GM20000 (cell line): Measurements from ENCODE around the gene IL16.
"Not testable (repeated sequence)": the region's sequence is repeated elsewhere in the genome, so short reads cannot be mapped to it uniquely, and the experiment has no call there.

Experiments
- DNase-seq: peaks from one replicate; pipeline ENCODE4 v3.0.0; 2012; ENCODE audit warnings: low spot score
- CTCF ChIP-seq: IDR thresholded peaks from 2 replicates; pipeline ENCODE4 v1.5.1; 2012; ENCODE audit warnings: mild to moderate bottlenecking, control low read depth; ENCODE audit errors: extremely low read depth, missing control alignments

The IL16 gene

GRCh38 chr15:81329446-81329845 lies 132.8 kb downstream of the IL16 start:
- TF ChIP-seq CTCF, result no peak
- no peak for DNase-seq

GRCh38 chr15:81330366-81331090 lies 133.8 kb downstream of the IL16 start:
- no peak for DNase-seq
- no peak for TF ChIP-seq CTCF

- DNase-seq, result not testable (repeated sequence)
Measured at GRCh38 chr15:81331141-81331540, 134.5 kb downstream of the IL16 start.

GRCh38 chr15:81331600-81331999 lies 134.9 kb downstream of the IL16 start:
- TF ChIP-seq CTCF, result no peak
- no peak for DNase-seq

GRCh38 chr15:81332326-81332725 lies 135.6 kb downstream of the IL16 start:
- DNase-seq, result no peak
- TF ChIP-seq CTCF, result no peak

GRCh38 chr15:81333363-81333762 lies 136.7 kb downstream of the IL16 start:
- DNase-seq, result no peak
- no peak for TF ChIP-seq CTCF

GRCh38 chr15:81334768-81335435 lies 138.2 kb downstream of the IL16 start:
- no peak for TF ChIP-seq CTCF
- DNase-seq, result no peak

- TF ChIP-seq CTCF, result no peak
- DNase-seq, result no peak
Measured at GRCh38 chr15:81335631-81336030, 139.0 kb downstream of the IL16 start.
